HG03280 (cell line): Measurements from ENCODE around the gene RPS2.
A peak's percentile ranks its signal among the peaks of the same experiment; 100 is the strongest.
"Not testable (repeated sequence)": the region's sequence is repeated elsewhere in the genome, so short reads cannot be mapped to it uniquely, and the experiment has no call there.

Source experiments
- ATAC-seq: cut with Tn5 transposase; IDR thresholded peaks from one replicate; pipeline ENCODE4 v1.9.1; 2021; ENCODE audit warnings: mild to moderate bottlenecking, moderate library complexity; ENCODE audit not compliant: unreplicated experiment

The RPS2 gene

DNA sequence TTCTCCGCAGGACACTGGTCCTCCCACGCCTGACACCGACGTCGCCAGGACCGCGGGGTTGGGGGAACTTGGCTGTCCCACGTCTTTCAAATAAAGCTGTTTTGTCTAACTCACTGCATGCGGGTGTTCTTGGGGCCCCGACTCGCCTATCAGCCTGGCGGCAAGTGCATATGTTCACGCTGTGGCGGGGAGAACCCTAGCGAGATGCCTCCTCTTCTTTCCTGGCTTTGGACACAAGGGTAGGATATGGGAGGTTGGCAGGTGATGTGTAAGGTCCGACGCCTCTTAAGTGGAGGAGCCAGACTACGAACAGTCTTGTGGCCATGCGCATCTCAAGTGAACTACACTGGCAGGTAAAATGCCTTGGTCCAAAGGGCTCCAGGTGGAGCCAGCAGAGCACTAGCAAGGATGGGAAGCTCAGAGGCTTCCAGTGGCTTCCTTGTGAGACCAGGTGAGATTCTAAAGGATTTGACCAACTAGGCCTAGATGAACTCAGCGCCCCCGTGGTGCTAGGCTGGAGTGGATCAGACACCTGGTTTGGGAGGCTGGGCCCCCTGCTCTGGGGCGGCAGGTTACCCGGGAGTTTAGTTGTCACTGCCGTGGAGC is 873 bp upstream of the RPS2 start:
- ATAC-seq = no peak

DNA sequence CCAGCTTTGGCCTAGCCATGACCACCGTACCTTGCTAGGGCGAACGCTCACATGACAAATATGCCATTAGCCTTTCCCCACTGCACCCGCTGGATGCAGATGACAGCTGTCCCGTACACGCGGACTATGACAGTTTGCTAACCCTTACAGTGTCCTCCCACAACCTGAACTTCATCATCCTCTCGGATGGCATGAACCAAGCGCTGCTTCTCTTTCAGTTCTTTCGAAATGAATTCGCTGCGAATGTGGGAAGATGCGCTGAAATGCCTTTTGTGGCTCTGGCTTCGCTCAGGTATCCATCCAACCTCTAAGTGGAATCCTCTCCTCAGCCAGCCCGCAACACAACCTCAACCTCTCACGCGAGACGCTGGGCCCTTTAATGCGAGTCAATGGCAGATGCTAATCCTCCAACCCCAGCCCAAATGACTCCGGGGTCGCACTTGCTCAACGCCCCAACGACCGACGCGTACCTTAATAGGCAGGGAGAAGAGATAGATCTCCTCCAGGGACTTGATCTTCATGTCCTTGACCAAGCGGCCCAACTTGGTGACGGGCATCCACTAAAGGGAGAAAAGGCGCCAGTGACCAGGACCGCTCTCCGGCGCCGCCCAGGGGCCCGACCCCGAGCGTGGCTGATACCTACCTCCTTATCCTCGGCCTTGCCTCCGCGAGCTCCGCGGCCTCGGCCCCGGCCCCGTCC is 670 bp downstream of the RPS2 start:
- ATAC-seq = peak; percentile 10

GRCh38 chr16:1962161-1963153 is 2.2 kb downstream of the RPS2 start:
- ATAC-seq = not testable (repeated sequence)

- no peak for ATAC-seq
Observed at GRCh38 chr16:1961651-1962067, 3.0 kb downstream of the RPS2 start.

- ATAC-seq = no peak
Observed at GRCh38 chr16:1960665-1961630, 3.7 kb downstream of the RPS2 start.

- peak; percentile 81 for ATAC-seq
Observed at GRCh38 chr16:1959269-1960039, 5.2 kb downstream of the RPS2 start, which contains the start of gene NDUFB10. TSS of gene NDUFB10 (plus strand) at chr16:1959538. CDS start at chr16:1959625, 87 bp downstream.

- ATAC-seq = no peak
Observed at GRCh38 chr16:1958715-1959268, 5.8 kb downstream of the RPS2 start.

DNA sequence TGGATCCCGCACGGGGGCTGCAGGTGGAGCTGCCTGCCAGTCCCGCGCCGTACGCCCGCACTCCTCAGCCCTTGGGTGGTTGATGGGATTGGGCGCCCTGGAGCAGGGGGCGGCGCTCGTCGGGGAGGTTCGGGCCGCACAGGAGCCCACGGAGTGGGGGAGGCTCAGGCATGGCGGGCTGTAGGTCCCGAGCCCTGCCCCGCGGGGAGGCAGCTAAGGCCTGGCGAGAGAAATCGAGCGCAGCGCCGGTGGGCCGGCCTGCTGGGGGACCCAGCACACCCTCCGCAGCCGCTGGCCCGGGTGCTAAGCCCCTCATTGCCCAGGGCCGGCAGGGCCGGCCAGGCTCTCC is 6.5 kb downstream of the RPS2 start:
- ATAC-seq = not testable (repeated sequence)

DNA sequence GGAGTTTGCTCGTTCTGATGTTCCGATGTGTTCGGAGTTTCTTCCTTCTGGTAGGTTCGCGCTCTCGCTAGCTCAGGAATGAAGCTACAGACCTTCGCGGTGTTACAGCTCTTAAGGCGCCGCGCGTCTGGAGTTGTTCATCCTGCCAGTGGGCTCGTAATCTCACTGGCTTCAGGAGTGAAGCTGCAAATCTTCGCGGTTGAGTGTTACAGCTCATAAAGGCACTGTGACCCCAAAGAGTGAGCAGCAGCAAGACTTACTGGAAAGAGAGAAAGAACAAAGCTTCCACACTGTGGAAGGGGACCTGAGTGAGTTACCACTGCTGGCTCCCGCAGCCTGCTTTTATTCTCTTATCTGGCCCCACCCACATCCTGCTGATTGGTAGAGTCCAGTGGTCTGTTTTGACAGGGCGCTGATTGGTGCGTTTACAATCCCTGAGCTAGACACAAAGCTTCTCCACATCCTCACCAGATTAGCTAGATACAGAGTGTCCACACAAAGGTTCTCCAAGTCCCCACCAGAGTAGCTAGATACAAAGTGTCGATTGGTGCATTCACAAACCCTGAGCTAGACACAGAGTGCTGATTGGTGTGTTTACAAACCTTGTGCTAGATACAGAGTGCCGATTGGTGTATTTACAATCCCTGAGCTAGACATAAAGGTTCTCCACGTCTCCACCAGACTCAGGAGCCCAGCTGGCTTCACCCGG is 7.0 kb downstream of the RPS2 start:
- ATAC-seq = not testable (repeated sequence)

DNA sequence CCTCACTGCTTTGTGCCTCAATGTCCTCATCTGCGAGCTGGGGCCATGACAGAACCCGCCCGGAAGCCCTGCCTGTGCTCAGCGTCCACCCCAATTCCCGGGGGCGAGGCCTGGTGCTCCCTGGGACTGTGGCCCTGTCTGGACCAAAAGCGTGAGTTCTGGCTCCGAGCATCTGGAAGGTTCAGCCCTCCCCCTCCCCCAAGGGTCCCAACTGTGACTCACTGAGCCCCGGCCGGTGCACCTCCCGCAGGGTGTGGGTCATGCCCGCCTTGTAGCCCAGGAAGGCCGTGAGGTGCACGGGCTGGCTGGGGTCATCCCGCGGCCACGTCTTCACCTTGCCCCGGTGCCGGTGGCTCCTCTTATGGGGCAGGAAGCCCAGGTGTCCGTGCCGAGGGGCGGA is 10.9 kb downstream of the RPS2 start:
- no peak for ATAC-seq

DNA sequence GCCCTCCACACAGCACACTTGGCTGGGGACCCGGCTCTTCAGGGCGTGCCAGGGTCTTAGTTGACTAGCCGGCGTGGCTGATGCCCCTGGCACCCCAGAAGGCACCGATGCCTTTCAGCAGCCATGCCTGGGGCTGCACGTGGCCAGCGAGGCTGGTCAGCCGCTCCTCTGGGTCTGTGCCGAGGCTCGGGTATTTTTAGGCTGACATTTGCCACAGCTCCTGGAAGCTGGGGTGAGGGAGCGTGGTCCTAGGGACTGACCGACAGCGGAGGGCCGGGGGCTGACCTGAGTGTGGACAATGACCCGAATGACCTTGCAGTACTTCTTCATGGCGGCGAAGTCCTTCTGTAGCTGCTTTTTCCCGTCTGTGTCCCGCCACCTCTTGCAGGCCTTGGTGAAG is 14.1 kb downstream of the RPS2 start:
- no peak for ATAC-seq

GRCh38 chr16:1950047-1950446 is 14.6 kb downstream of the RPS2 start:
- ATAC-seq = no peak

- no peak for ATAC-seq
Observed at GRCh38 chr16:1949507-1949906, 15.1 kb downstream of the RPS2 start.

DNA sequence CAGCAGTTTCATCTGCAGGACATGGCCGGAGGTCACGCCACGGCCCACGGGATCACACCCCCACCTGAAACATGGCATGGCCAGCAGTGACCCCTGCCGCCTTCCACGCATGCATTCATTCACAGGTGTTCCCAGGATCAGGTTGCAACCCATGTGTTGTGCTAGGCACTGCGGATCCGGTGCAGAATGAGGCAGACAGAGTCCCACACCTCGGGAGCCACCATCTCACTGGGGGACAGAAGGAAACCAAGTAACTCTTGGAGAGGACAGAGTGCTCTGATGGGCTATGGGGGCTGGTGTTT is 17.3 kb downstream of the RPS2 start:
- ATAC-seq = no peak

DNA sequence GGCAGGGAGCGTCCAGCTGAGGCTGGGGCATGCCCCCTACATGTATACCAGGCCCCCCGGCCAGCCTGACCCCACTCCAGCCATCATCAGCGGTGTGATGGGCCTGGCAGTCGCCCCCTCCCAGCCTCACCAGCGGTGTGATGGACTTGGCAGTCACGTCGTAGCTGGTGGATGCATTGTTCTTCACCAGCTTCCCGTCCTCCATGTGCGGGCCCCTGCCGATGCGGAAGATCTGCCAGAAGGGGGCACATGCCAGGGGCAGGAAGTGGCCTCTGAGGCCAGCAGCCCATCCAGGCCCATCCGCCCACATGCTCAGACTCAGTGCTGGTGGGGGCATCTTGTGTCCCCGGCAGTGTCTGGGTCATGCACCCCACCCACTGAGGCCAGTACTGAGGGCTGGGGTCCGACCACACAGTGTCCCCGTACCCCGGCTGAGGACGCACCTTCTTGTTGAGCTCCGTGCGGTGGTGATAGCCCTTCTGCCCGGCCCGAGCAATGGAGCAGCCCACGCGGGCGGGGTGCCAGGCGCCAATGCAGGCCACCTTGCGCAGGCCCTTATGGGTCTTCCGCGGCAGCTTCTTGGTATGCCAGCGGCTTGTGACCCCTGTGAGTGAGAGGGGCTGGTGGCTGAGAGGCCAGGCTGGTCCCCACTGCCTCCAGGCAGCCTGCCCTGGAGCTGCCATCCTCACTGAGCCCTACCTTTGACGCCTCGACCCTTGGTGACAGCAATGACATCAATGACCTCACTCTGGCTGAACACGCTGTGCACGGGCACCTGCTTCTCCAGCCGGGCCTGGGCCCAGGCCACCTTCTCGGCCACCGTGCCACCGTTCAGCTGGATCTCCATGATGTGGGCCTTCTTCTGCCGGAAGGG is 17.9 kb downstream of the RPS2 start:
- no peak for ATAC-seq

GRCh38 chr16:1945559-1946391 is 18.9 kb downstream of the RPS2 start:
- no peak for ATAC-seq

DNA sequence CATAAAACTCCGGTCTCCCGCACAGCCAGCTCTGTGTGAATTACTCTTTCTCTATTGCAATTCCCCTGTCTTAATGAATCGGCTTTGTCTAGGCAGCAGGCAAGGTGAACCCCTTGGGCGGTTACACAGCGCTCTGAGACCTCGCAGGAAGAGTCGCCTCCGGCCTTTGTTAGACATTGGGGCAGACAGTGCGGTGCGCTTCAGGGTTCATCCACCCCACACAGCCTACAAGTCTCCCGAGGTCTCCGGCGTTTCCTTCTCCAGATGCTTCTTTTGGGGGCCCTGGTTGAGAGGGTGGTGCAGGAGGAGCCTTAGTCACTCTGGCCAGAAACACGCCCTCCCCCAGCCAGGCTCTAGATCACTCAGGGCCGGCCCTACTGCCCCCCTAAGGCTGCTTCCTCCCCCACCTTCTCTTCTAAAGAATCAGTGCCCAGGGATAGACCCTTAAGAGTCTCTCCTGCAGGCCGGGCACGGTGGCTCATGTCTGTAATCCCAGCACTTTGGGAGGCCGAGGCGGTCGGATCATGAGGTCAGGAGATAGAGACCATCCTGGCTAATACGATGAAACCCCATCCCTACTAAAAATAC is 19.9 kb downstream of the RPS2 start:
- no peak for ATAC-seq
